Measurements from ENCODE around the gene IL22RA1.

The IL22RA1 gene

GRCh38 chr1:24117132-24117531, 25.8 kb downstream of the IL22RA1 start:
- Histone ChIP-seq H3K27ac (ENCODE audit: insufficient read depth, low read depth, low read length, poor library complexity, severe bottlenecking) (no peak overlapping the region), H3K36me3 (ENCODE audit: control insufficient read depth, insufficient read depth, low read length) (no peaks in the 10 kb centered on the region), H3K27me3 (ENCODE audit: control insufficient read depth, insufficient read depth, low read length, poor library complexity, severe bottlenecking) (no peaks in the 10 kb centered on the region), H3K4me3 (ENCODE audit: insufficient read depth, low read depth, low read length) (no peak overlapping the region), H3K9me3 (ENCODE audit: control insufficient read depth, low read length) (no peaks in the 10 kb centered on the region), H3K4me1 (ENCODE audit: control insufficient read depth, insufficient read depth, low read length) (peaks cover 4% of the 10 kb centered on the region)
- WGBS, 2 experiments: 89 to 92% methylated on average over 2 of the region's 2 CpGs

GRCh38 chr1:24114753-24115152, 28.2 kb downstream of the IL22RA1 start:
- Histone ChIP-seq H3K4me1 (ENCODE audit: control insufficient read depth, insufficient read depth, low read length) (peaks cover 13% of the 10 kb centered on the region), H3K9me3 (ENCODE audit: control insufficient read depth, low read length) (no peaks in the 10 kb centered on the region), H3K4me3 (ENCODE audit: insufficient read depth, low read depth, low read length) (no peak overlapping the region), H3K36me3 (ENCODE audit: control insufficient read depth, insufficient read depth, low read length) (no peaks in the 10 kb centered on the region), H3K27me3 (ENCODE audit: control insufficient read depth, insufficient read depth, low read length, poor library complexity, severe bottlenecking) (no peaks in the 10 kb centered on the region), H3K27ac (ENCODE audit: insufficient read depth, low read depth, low read length, poor library complexity, severe bottlenecking) (no peak overlapping the region)
- WGBS, 2 experiments: 95 to 97% methylated on average over 6 of the region's 6 CpGs

- Histone ChIP-seq H3K36me3 (ENCODE audit: control insufficient read depth, insufficient read depth, low read length) (no peaks in the 10 kb centered on the region), H3K4me3 (ENCODE audit: insufficient read depth, low read depth, low read length) (no peak overlapping the region), H3K9me3 (ENCODE audit: control insufficient read depth, low read length) (no peaks in the 10 kb centered on the region), H3K27me3 (ENCODE audit: control insufficient read depth, insufficient read depth, low read length, poor library complexity, severe bottlenecking) (no peaks in the 10 kb centered on the region), H3K4me1 (ENCODE audit: control insufficient read depth, insufficient read depth, low read length) (peaks cover 13% of the 10 kb centered on the region), H3K27ac (ENCODE audit: insufficient read depth, low read depth, low read length, poor library complexity, severe bottlenecking) (no peak overlapping the region)
- WGBS, 2 experiments: 79 to 86% methylated on average over 6 of the region's 6 CpGs
Measured at GRCh38 chr1:24113641-24114033, 29.3 kb downstream of the IL22RA1 start.

GRCh38 chr1:24111996-24112779, 30.8 kb downstream of the IL22RA1 start, which contains the start of gene MYOM3:
Gene MYOM3, minus strand, starts transcription at chr1:24112135. Its CDS starts 3,499 bp downstream, at chr1:24108636.
- 39 to 45% methylated on average over 27 of the region's 27 CpGs for WGBS, 2 experiments
- H3K4me1 ChIP-seq (ENCODE audit: control insufficient read depth, insufficient read depth, low read length): peaks cover 21% of the 10 kb centered on the region

GRCh38 chr1:24111262-24111995, 31.5 kb downstream of the IL22RA1 start:
- Histone ChIP-seq H3K4me3 (ENCODE audit: insufficient read depth, low read depth, low read length) (no peak overlapping the region), H3K4me1 (ENCODE audit: control insufficient read depth, insufficient read depth, low read length) (peaks cover 21% of the 10 kb centered on the region), H3K27ac (ENCODE audit: insufficient read depth, low read depth, low read length, poor library complexity, severe bottlenecking) (no peak overlapping the region), H3K9me3 (ENCODE audit: control insufficient read depth, low read length) (no peaks in the 10 kb centered on the region), H3K36me3 (ENCODE audit: control insufficient read depth, insufficient read depth, low read length) (no peaks in the 10 kb centered on the region), H3K27me3 (ENCODE audit: control insufficient read depth, insufficient read depth, low read length, poor library complexity, severe bottlenecking) (no peaks in the 10 kb centered on the region)
- 88 to 89% methylated on average over 20 of the region's 20 CpGs for WGBS, 2 experiments

More at GRCh38 chr1:24111996-24112779, 30.8 kb downstream of the IL22RA1 start, which contains the start of gene MYOM3:
- Histone ChIP-seq H3K27ac (ENCODE audit: insufficient read depth, low read depth, low read length, poor library complexity, severe bottlenecking) (no peak within 1 kb of the TSS), H3K4me3 (ENCODE audit: insufficient read depth, low read depth, low read length) (no peak within 1 kb of the TSS), H3K9me3 (ENCODE audit: control insufficient read depth, low read length) (no peaks in the 10 kb centered on the region), H3K36me3 (ENCODE audit: control insufficient read depth, insufficient read depth, low read length) (no peaks in the 10 kb centered on the region), H3K27me3 (ENCODE audit: control insufficient read depth, insufficient read depth, low read length, poor library complexity, severe bottlenecking) (no peaks in the 10 kb centered on the region)

GRCh38 chr1:24110642-24111261, 32.2 kb downstream of the IL22RA1 start:
- no peaks in the 10 kb centered on the region for H3K27me3 ChIP-seq (ENCODE audit: control insufficient read depth, insufficient read depth, low read length, poor library complexity, severe bottlenecking)
- 87% methylated on average over 14 of the region's 14 CpGs for WGBS, 2 experiments
- H3K4me1 ChIP-seq (ENCODE audit: control insufficient read depth, insufficient read depth, low read length): peaks cover 21% of the 10 kb centered on the region
- no peaks in the 10 kb centered on the region for H3K36me3 ChIP-seq (ENCODE audit: control insufficient read depth, insufficient read depth, low read length)
- H3K9me3 ChIP-seq (ENCODE audit: control insufficient read depth, low read length): no peaks in the 10 kb centered on the region
- H3K4me3 ChIP-seq (ENCODE audit: insufficient read depth, low read depth, low read length): no peak overlapping the region
- H3K27ac ChIP-seq (ENCODE audit: insufficient read depth, low read depth, low read length, poor library complexity, severe bottlenecking): no peak overlapping the region

GRCh38 chr1:24109686-24110475, 33.1 kb downstream of the IL22RA1 start:
- WGBS, 2 experiments: 93% methylated on average over 15 of the region's 15 CpGs
- Histone ChIP-seq H3K9me3 (ENCODE audit: control insufficient read depth, low read length) (no peaks in the 10 kb centered on the region), H3K36me3 (ENCODE audit: control insufficient read depth, insufficient read depth, low read length) (no peaks in the 10 kb centered on the region), H3K27me3 (ENCODE audit: control insufficient read depth, insufficient read depth, low read length, poor library complexity, severe bottlenecking) (no peaks in the 10 kb centered on the region), H3K4me1 (ENCODE audit: control insufficient read depth, insufficient read depth, low read length) (peaks cover 21% of the 10 kb centered on the region), H3K4me3 (ENCODE audit: insufficient read depth, low read depth, low read length) (no peak overlapping the region), H3K27ac (ENCODE audit: insufficient read depth, low read depth, low read length, poor library complexity, severe bottlenecking) (no peak overlapping the region)

- Histone ChIP-seq H3K27me3 (ENCODE audit: control insufficient read depth, insufficient read depth, low read length, poor library complexity, severe bottlenecking) (no peaks in the 10 kb centered on the region), H3K27ac (ENCODE audit: insufficient read depth, low read depth, low read length, poor library complexity, severe bottlenecking) (no peak overlapping the region), H3K36me3 (ENCODE audit: control insufficient read depth, insufficient read depth, low read length) (no peaks in the 10 kb centered on the region), H3K4me3 (ENCODE audit: insufficient read depth, low read depth, low read length) (no peak overlapping the region), H3K9me3 (ENCODE audit: control insufficient read depth, low read length) (no peaks in the 10 kb centered on the region), H3K4me1 (ENCODE audit: control insufficient read depth, insufficient read depth, low read length) (peaks cover 21% of the 10 kb centered on the region)
- WGBS, 2 experiments: 88 to 97% methylated on average over 1 of the region's 1 CpG
Measured at GRCh38 chr1:24109166-24109483, 33.8 kb downstream of the IL22RA1 start.

GRCh38 chr1:24108334-24109165, 34.4 kb downstream of the IL22RA1 start:
- H3K27ac ChIP-seq (ENCODE audit: insufficient read depth, low read depth, low read length, poor library complexity, severe bottlenecking): no peak overlapping the region
- no peak overlapping the region for H3K4me3 ChIP-seq (ENCODE audit: insufficient read depth, low read depth, low read length)
- no peaks in the 10 kb centered on the region for H3K27me3 ChIP-seq (ENCODE audit: control insufficient read depth, insufficient read depth, low read length, poor library complexity, severe bottlenecking)
- WGBS, 2 experiments: 85 to 86% methylated on average over 22 of the region's 22 CpGs
- no peaks in the 10 kb centered on the region for H3K36me3 ChIP-seq (ENCODE audit: control insufficient read depth, insufficient read depth, low read length)
- no peaks in the 10 kb centered on the region for H3K9me3 ChIP-seq (ENCODE audit: control insufficient read depth, low read length)
- peaks cover 21% of the 10 kb centered on the region for H3K4me1 ChIP-seq (ENCODE audit: control insufficient read depth, insufficient read depth, low read length)
